Left ventricle myocardium inferior (tissue), 1 donor: ENCODE results near the gene XBP1. TPM values are rescaled to one million over a fixed set of nuclear protein-coding genes. Genes with fewer than 3 reads are reported as not detected.

Experiments
- DNase-seq: peaks from one replicate; pipeline ENCODE4 v3.0.0-alpha.2; 2020
- H3K27ac ChIP-seq: fragments of 200-600 bp; replicated peaks from 2 replicates; pipeline ENCODE4 v1.8.0; 2021
- H3K27me3 ChIP-seq: fragments of 200-600 bp; 2 replicates; pipeline ENCODE4 v1.8.0; 2021; ENCODE audit warnings: low read depth
- H3K36me3 ChIP-seq: fragments of 200-600 bp; 2 replicates; pipeline ENCODE4 v1.8.0; 2021
- H3K4me1 ChIP-seq: fragments of 200-600 bp; 2 replicates; pipeline ENCODE4 v1.8.0; 2021
- H3K4me3 ChIP-seq: fragments of 200-600 bp; 2 replicates; pipeline ENCODE4 v1.8.0; 2021; ENCODE audit warnings: mild to moderate bottlenecking, moderate library complexity
- H3K9me3 ChIP-seq: fragments of 200-600 bp; replicated peaks from 2 replicates; pipeline ENCODE4 v1.8.0; 2021
- CTCF ChIP-seq: fragments of 200-600 bp; IDR thresholded peaks from 2 replicates; pipeline ENCODE4 v1.8.0; 2021; ENCODE audit warnings: antibody characterized with exemption, mild to moderate bottlenecking, borderline replicate concordance
- intact Hi-C: fragments of 100-400 bp; cut with micrococcal nuclease; formaldehyde crosslinking; loops from one replicate; pipeline ENCODE4 v1.11.0; 2022
- total RNA-seq: library from RNA; stranded (reverse); fragmentation: NEBNext Ultra II Directional; extraction: Animal tissue kit (Norgen Biotek cat#: 25700); gene quantifications from one replicate; pipeline ENCODE4 v1.2.1, GENCODE V29; 2021
- donor health status: DM: no; HTN: yes; CAD: no; lungs with severe emphysema.

XBP1 gene
- total RNA-seq, 1 donor from 2014 or later: 75.9 TPM

DNA sequence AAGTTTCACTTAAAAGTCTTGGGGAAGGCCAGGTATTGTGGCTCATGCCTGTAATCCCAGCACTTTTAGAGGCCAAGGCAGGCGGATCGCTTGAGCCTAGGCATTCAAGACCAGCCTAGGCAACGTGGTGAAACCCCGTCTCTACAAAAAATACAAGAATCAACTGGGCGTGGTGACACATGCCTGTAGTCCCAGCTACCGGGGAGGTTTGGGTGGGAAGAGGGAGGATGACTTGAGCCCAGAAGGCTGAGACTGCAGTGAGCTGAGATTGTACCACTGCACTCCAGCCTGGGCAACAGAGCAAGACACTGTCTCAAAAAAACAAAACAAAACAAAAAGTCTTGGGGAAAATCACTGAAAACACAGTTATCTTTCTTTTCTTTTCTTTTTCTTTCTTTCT lies 15.4 kb upstream of the XBP1 start:
- Histone ChIP-seq H3K27me3 (no peaks in the 10 kb centered on the region), H3K4me1 (peaks cover 42% of the 10 kb centered on the region), H3K9me3 (no peaks in the 10 kb centered on the region), H3K36me3 (no peaks in the 10 kb centered on the region), H3K4me3 (no peak overlapping the region), H3K27ac (no peak overlapping the region)
- no peak for TF ChIP-seq CTCF
- intact Hi-C loops: no loop called here
- DNase-seq: no peak

DNA sequence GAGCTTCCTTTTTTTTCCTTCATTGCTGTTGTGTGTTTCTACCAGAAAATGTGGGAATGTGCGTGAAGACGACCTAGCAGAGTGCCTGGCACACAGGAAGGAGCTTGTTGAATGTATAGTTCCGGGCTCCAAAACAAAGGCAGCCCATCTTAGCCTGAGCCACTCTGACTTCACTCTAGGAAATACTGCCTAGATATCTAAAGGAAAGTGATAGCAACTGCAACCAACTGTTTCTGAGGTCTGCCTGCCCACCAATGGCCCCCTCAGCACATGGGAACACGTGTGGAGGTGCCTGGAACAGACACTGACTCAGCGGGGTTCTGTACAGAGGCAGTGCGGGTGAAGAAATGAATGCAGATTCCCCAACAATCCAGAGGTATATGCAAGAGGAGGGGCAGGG lies 14.7 kb upstream of the XBP1 start:
- Histone ChIP-seq H3K27me3 (no peaks in the 10 kb centered on the region), H3K9me3 (no peaks in the 10 kb centered on the region), H3K4me3 (no peak overlapping the region), H3K4me1 (peaks cover 46% of the 10 kb centered on the region), H3K27ac (no peak overlapping the region), H3K36me3 (no peaks in the 10 kb centered on the region)
- intact Hi-C loops: no loop called here
- DNase-seq: no peak
- no peak for TF ChIP-seq CTCF

GRCh38 chr22:28813772-28814518 lies 13.6 kb upstream of the XBP1 start:
- Histone ChIP-seq H3K36me3 (peaks cover under 1% of the 10 kb centered on the region), H3K4me3 (no peak overlapping the region), H3K9me3 (no peaks in the 10 kb centered on the region), H3K4me1 (peaks cover 39% of the 10 kb centered on the region), H3K27me3 (no peaks in the 10 kb centered on the region), H3K27ac (peak overlapping the region; percentile 44)
- no peak for TF ChIP-seq CTCF
- intact Hi-C loops: no loop called here
- no peak for DNase-seq

DNA sequence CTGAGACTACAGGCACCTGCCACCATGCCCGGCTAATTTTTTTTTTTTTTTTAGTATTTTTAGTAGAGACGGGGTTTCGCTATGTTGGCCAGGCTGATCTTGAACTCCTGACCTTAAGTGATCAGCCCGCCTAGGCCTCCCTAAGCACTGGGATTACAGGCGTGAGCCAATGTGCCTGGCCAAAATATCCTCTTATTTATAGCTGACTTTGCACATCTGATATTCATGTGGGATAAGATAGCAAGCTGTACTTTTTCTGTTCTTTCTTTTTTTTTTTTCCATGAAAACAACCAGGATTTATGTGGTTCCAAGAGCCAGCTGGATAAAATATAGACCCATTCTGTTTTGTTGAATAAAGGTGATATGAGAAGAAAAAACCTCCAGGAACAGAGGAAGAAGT lies 12.1 kb upstream of the XBP1 start:
- intact Hi-C loops: no loop called here
- Histone ChIP-seq H3K27me3 (no peaks in the 10 kb centered on the region), H3K9me3 (no peaks in the 10 kb centered on the region), H3K27ac (peak overlapping the region; percentile 44), H3K36me3 (peaks cover 8% of the 10 kb centered on the region), H3K4me3 (no peak overlapping the region), H3K4me1 (peaks cover 27% of the 10 kb centered on the region)
- TF ChIP-seq CTCF: no peak
- no peak for DNase-seq

GRCh38 chr22:28810821-28811491 lies 10.6 kb upstream of the XBP1 start:
- peak overlapping the region; percentile 46 for H3K27ac ChIP-seq
- H3K4me1 ChIP-seq: peaks cover 27% of the 10 kb centered on the region

More at GRCh38 chr22:28810821-28811491, 10.6 kb upstream of the XBP1 start:
- no peaks in the 10 kb centered on the region for H3K27me3 ChIP-seq
- no peaks in the 10 kb centered on the region for H3K9me3 ChIP-seq
- peaks cover 8% of the 10 kb centered on the region for H3K36me3 ChIP-seq
- intact Hi-C loops: no loop called here
- TF ChIP-seq CTCF: no peak
- no peak for DNase-seq
- H3K4me3 ChIP-seq: no peak overlapping the region
